B cell (primary cell): Measurements from ENCODE around the gene NPY1R.

Experiments used
- CTCF ChIP-seq: fragments of 200-600 bp; IDR thresholded peaks from one replicate; pipeline ENCODE4 v1.8.0; 2022; ENCODE audit warnings: antibody characterized with exemption, mild to moderate bottlenecking
- EZH2 ChIP-seq: IDR thresholded peaks from 2 replicates; pipeline ENCODE4 v1.6.1; 2012; ENCODE audit warnings: borderline replicate concordance, low read depth, mild to moderate bottlenecking, moderate library complexity, low read length; ENCODE audit not compliant: insufficient read depth, poor library complexity, severe bottlenecking

GRCh38 chr4:163309466-163309865, 22.9 kb downstream of the NPY1R start:
- TF ChIP-seq CTCF, result no peak
- TF ChIP-seq EZH2, result no peak
